ENCODE data around the gene DLK1.

GRCh38 chr14:100787659-100788058 is 61.0 kb downstream of the DLK1 start:
- TF ChIP-seq CTCF (IDR thresholded peaks at IDR 0.05 in 4 of 5, conservative IDR thresholded peaks at IDR 0.05 in 1 of 5) (no peak), POLR2A (IDR thresholded peaks at IDR 0.05) (no peak)
